Middle frontal gyrus (tissue), 1 donor: ENCODE measurements around the gene SPINK13.
"Not testable (repeated sequence)": the region's sequence is repeated elsewhere in the genome, so short reads cannot be mapped to it uniquely, and the experiment has no call there.

Experiments
- DNase-seq: peaks from one replicate; pipeline ENCODE4 v3.0.0-alpha.2; 2015; ENCODE audit warnings: low spot score; ENCODE audit errors: extremely low spot score

Gene SPINK13

GRCh38 chr5:148268566-148268965, at the start of gene SPINK13:
Gene SPINK13 (plus strand): TSS chr5:148268794. CDS start chr5:148270073, 1,279 bp downstream.
- DNase-seq: no peak

GRCh38 chr5:148221508-148221907, 47.1 kb upstream of the SPINK13 start:
- no peak for DNase-seq

GRCh38 chr5:148224117-148224742, 44.4 kb upstream of the SPINK13 start:
- no peak for DNase-seq

GRCh38 chr5:148228392-148228984, 40.1 kb upstream of the SPINK13 start:
- DNase-seq: no peak

GRCh38 chr5:148229840-148230239, 38.8 kb upstream of the SPINK13 start:
- DNase-seq: no peak

- DNase-seq: no peak
These were observed 38.4 kb upstream of the SPINK13 start for GRCh38 chr5:148230240-148230639.

GRCh38 chr5:148237785-148238417, 30.7 kb upstream of the SPINK13 start:
- no peak for DNase-seq

- DNase-seq: no peak
These were observed 30.2 kb upstream of the SPINK13 start, which contains the start of gene MARCOL for GRCh38 chr5:148238418-148238794. Gene MARCOL (plus strand): TSS chr5:148238525. CDS start chr5:148238598, 73 bp downstream.

- no peak for DNase-seq
These were observed 19.7 kb upstream of the SPINK13 start for GRCh38 chr5:148248894-148249293.

GRCh38 chr5:148255456-148255855, 13.1 kb upstream of the SPINK13 start:
- DNase-seq: no peak

GRCh38 chr5:148259288-148259687, 9.3 kb upstream of the SPINK13 start:
- DNase-seq: no peak

GRCh38 chr5:148261221-148261620, 7.4 kb upstream of the SPINK13 start:
- DNase-seq: no peak

GRCh38 chr5:148267962-148268361, 632 bp upstream of the SPINK13 start:
- no peak for DNase-seq

GRCh38 chr5:148275129-148275528, 6.5 kb downstream of the SPINK13 start:
- DNase-seq: not testable (repeated sequence)

GRCh38 chr5:148280893-148281292, 12.3 kb downstream of the SPINK13 start:
- not testable (repeated sequence) for DNase-seq

GRCh38 chr5:148281336-148281735, 12.7 kb downstream of the SPINK13 start:
- not testable (repeated sequence) for DNase-seq

- DNase-seq: no peak
These were observed 21.9 kb downstream of the SPINK13 start for GRCh38 chr5:148290271-148291195.

GRCh38 chr5:148297731-148298130, 29.1 kb downstream of the SPINK13 start:
- DNase-seq: no peak

- no peak for DNase-seq
These were observed 37.9 kb downstream of the SPINK13 start for GRCh38 chr5:148306446-148306845.

- DNase-seq: no peak
These were observed 40.4 kb downstream of the SPINK13 start for GRCh38 chr5:148309019-148309418.

- DNase-seq: no peak
These were observed 41.2 kb downstream of the SPINK13 start for GRCh38 chr5:148309746-148310145.

- no peak for DNase-seq
These were observed 42.9 kb downstream of the SPINK13 start for GRCh38 chr5:148311484-148311883.
